CD14-positive monocyte (primary cell): ENCODE measurements around the gene GLB1L2. TPM values are rescaled to one million over a fixed set of nuclear protein-coding genes. Genes with fewer than 3 reads are reported as not detected.

Experiments
- DNase-seq, 3 donors: peaks; one replicate each; pipeline ENCODE4 v3.0.0-alpha.2; 2011 to 2022
- H2AFZ ChIP-seq: 2 replicates; pipeline ENCODE4 v1.6.0; 2012; ENCODE audit warnings: mild to moderate bottlenecking, low read depth, low read length, inconsistent platforms; ENCODE audit not compliant: insufficient read depth, poor library complexity, severe bottlenecking
- H3K27ac ChIP-seq, 2 donors: 1 replicate in 1 of 2; 2 replicates in 1 of 2; pipeline ENCODE4 v1.5.1; 2012 to 2013; ENCODE audit warnings: low read length in 2 of 2, control low read depth in 1 of 2, inconsistent platforms in 1 of 2, low read depth in 1 of 2, mild to moderate bottlenecking in 1 of 2
- H3K27me3 ChIP-seq, 2 donors: one replicate each; pipeline versions ENCODE4 v1.6.0 to v1.6.1; 2011 to 2013; ENCODE audit warnings: low read length in 2 of 2; ENCODE audit not compliant: control insufficient read depth in 2 of 2, insufficient read depth in 2 of 2
- H3K36me3 ChIP-seq, 2 donors: replicated peaks in 1 of 2; 1 replicate in 1 of 2; 2 replicates in 1 of 2; pipeline versions ENCODE4 v1.5.1 to v1.6.1; 2012 to 2013; ENCODE audit warnings: low read length in 2 of 2, control low read depth in 1 of 2, inconsistent platforms in 1 of 2, mild to moderate bottlenecking in 1 of 2; ENCODE audit not compliant: insufficient read depth in 2 of 2, control insufficient read depth in 1 of 2
- H3K4me1 ChIP-seq, 2 donors: 1 replicate in 1 of 2; 2 replicates in 1 of 2; pipeline versions ENCODE4 v1.5.1 to v1.6.1; 2012 to 2013; ENCODE audit warnings: low read length in 2 of 2, control low read depth in 1 of 2, inconsistent platforms in 1 of 2, mild to moderate bottlenecking in 1 of 2, moderate library complexity in 1 of 2; ENCODE audit not compliant: insufficient read depth in 2 of 2, control insufficient read depth in 1 of 2
- H3K4me2 ChIP-seq: replicated peaks from 2 replicates; pipeline ENCODE3; 2012; ENCODE audit warnings: low read length, moderate library complexity, mild to moderate bottlenecking; ENCODE audit not compliant: poor library complexity, severe bottlenecking; ENCODE audit errors: extremely low read depth
- H3K4me3 ChIP-seq, 3 experiments: fragments of 200-600 bp in 1 of 3; sonication (generic) in 1 of 3; replicated peaks in 1 of 3; 1 replicate in 2 of 3; 2 replicates in 1 of 3; pipeline ENCODE4 v1.5.1; 2011 to 2013; ENCODE audit warnings: low read length in 3 of 3, mild to moderate bottlenecking in 3 of 3, control low read depth in 2 of 3, low read depth in 2 of 3, inconsistent platforms in 1 of 3, moderate library complexity in 1 of 3
- H3K79me2 ChIP-seq: 2 replicates; pipeline ENCODE4 v1.6.0; 2012; ENCODE audit warnings: mild to moderate bottlenecking, control low read depth, inconsistent platforms, low read length, moderate library complexity; ENCODE audit not compliant: insufficient read depth
- H3K9ac ChIP-seq: 2 replicates; pipeline ENCODE4 v1.6.0; 2017; ENCODE audit warnings: low read length, mild to moderate bottlenecking; ENCODE audit not compliant: insufficient read depth, poor library complexity, severe bottlenecking
- H3K9me3 ChIP-seq, 2 donors: replicated peaks in 1 of 2; 1 replicate in 1 of 2; 2 replicates in 1 of 2; pipeline versions ENCODE4 v1.5.1 to v1.6.1; 2012 to 2013; ENCODE audit warnings: low read length in 2 of 2, control low read depth in 1 of 2; ENCODE audit not compliant: control insufficient read depth in 1 of 2, insufficient read depth in 1 of 2
- H4K20me1 ChIP-seq: 2 replicates; pipeline ENCODE4 v1.6.0; 2012; ENCODE audit warnings: mild to moderate bottlenecking, low read length, control low read depth, moderate library complexity; ENCODE audit not compliant: insufficient read depth
- H3K27ac Mint-ChIP-seq, 7 donors: one replicate each; pipeline ENCODE4 v1.8.0; 2020; ENCODE audit warnings: mild to moderate bottlenecking in 7 of 7, mixed read lengths in 7 of 7, moderate library complexity in 6 of 7, inconsistent platforms in 2 of 7
- H3K27me3 Mint-ChIP-seq, 3 donors: one replicate each; pipeline ENCODE4 v1.8.0; 2021 to 2022; ENCODE audit warnings: low read depth in 3 of 3, mild to moderate bottlenecking in 3 of 3, mixed read lengths in 3 of 3, moderate library complexity in 3 of 3, inconsistent platforms in 1 of 3
- H3K36me3 Mint-ChIP-seq, 2 donors: one replicate each; pipeline ENCODE4 v1.8.0; 2020; ENCODE audit warnings: mixed read lengths in 2 of 2, inconsistent platforms in 1 of 2, mild to moderate bottlenecking in 1 of 2
- H3K4me1 Mint-ChIP-seq: one replicate; pipeline ENCODE4 v1.8.0; 2020; ENCODE audit warnings: mild to moderate bottlenecking, mixed read lengths
- H3K4me3 Mint-ChIP-seq, 2 donors: one replicate each; pipeline ENCODE4 v1.8.0; 2020; ENCODE audit warnings: mild to moderate bottlenecking in 2 of 2, mixed read lengths in 2 of 2, moderate library complexity in 1 of 2
- H3K9me3 Mint-ChIP-seq, 7 donors: one replicate each; pipeline ENCODE4 v1.8.0; 2020 to 2022; ENCODE audit warnings: mixed read lengths in 7 of 7, mild to moderate bottlenecking in 6 of 7, moderate library complexity in 6 of 7, inconsistent platforms in 2 of 7
- WGBS: methylation state at CpG from one replicate; pipeline ENCODE4 v1.1.5; 2013; ENCODE audit warnings: missing lambda C conversion rate; ENCODE audit not compliant: insufficient coverage; 5-methylcytosine and 5-hydroxymethylcytosine counted together
- intact Hi-C, 2 donors: fragments of 100-400 bp; cut with micrococcal nuclease; formaldehyde crosslinking; loops; one replicate each; pipeline versions ENCODE4 v1.15.0 to v1.15.1; 2023
- polyA plus RNA-seq, 3 donors: library from polyadenylated mRNA; depleted of rRNA in 1 of 3; unstranded in 2 of 3; stranded (reverse) in 1 of 3; fragments of 300-500 nt in 2 of 3; fragments of >200 nt in 1 of 3; fragmentation: Illumina TruSeq in 2 of 3; gene quantifications; 1 replicate in 2 of 3; 2 replicates in 1 of 3; pipeline ENCODE4 v1.2.3, GENCODE V29; 2012 to 2021
- TF ChIP-seq, protein P1 (sequence below): fragments of 200-600 bp; IDR thresholded peaks from one replicate; pipeline ENCODE4 v1.8.0; 2022; ENCODE audit warnings: antibody characterized with exemption, mild to moderate bottlenecking

The GLB1L2 gene
- polyA plus RNA-seq, 3 donors = not detected

- TF ChIP-seq, protein P1, sequence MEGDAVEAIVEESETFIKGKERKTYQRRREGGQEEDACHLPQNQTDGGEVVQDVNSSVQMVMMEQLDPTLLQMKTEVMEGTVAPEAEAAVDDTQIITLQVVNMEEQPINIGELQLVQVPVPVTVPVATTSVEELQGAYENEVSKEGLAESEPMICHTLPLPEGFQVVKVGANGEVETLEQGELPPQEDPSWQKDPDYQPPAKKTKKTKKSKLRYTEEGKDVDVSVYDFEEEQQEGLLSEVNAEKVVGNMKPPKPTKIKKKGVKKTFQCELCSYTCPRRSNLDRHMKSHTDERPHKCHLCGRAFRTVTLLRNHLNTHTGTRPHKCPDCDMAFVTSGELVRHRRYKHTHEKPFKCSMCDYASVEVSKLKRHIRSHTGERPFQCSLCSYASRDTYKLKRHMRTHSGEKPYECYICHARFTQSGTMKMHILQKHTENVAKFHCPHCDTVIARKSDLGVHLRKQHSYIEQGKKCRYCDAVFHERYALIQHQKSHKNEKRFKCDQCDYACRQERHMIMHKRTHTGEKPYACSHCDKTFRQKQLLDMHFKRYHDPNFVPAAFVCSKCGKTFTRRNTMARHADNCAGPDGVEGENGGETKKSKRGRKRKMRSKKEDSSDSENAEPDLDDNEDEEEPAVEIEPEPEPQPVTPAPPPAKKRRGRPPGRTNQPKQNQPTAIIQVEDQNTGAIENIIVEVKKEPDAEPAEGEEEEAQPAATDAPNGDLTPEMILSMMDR = no peak
- H2AFZ ChIP-seq = peak overlapping the region; percentile 42
- H3K4me3 Mint-ChIP-seq = no peak overlapping the region
- no peak overlapping the region for H3K4me2 ChIP-seq
- H3K9me3 Mint-ChIP-seq = peaks cover 0 to 2% (median 0%) of the 10 kb centered on the region in 7 donors
- H3K9me3 ChIP-seq = no peaks in the 10 kb centered on the region
- no peak overlapping the region for H3K27ac ChIP-seq
- no peaks in the 10 kb centered on the region for H3K36me3 ChIP-seq
- H3K4me1 Mint-ChIP-seq = no peaks in the 10 kb centered on the region
- no peaks in the 10 kb centered on the region for H4K20me1 ChIP-seq
- no peaks in the 10 kb centered on the region for H3K27me3 ChIP-seq
- DNase-seq = no peak
- intact Hi-C loops = no loop called here
- no peaks in the 10 kb centered on the region for H3K4me1 ChIP-seq
- WGBS = 93% methylated on average over 10 of the region's 10 CpGs
- peak overlapping the region in 1 of 7 donors; percentile 13 for H3K27ac Mint-ChIP-seq
- H3K9ac ChIP-seq = no peak overlapping the region
- peaks cover 12 to 19% (median 17%) of the 10 kb centered on the region in 3 donors for H3K27me3 Mint-ChIP-seq
- no peaks in the 10 kb centered on the region for H3K79me2 ChIP-seq
- H3K4me3 ChIP-seq = no peak overlapping the region
- no peaks in the 10 kb centered on the region for H3K36me3 Mint-ChIP-seq
These were observed 27.9 kb downstream of the GLB1L2 start for GRCh38 chr11:134359646-134360045.

DNA sequence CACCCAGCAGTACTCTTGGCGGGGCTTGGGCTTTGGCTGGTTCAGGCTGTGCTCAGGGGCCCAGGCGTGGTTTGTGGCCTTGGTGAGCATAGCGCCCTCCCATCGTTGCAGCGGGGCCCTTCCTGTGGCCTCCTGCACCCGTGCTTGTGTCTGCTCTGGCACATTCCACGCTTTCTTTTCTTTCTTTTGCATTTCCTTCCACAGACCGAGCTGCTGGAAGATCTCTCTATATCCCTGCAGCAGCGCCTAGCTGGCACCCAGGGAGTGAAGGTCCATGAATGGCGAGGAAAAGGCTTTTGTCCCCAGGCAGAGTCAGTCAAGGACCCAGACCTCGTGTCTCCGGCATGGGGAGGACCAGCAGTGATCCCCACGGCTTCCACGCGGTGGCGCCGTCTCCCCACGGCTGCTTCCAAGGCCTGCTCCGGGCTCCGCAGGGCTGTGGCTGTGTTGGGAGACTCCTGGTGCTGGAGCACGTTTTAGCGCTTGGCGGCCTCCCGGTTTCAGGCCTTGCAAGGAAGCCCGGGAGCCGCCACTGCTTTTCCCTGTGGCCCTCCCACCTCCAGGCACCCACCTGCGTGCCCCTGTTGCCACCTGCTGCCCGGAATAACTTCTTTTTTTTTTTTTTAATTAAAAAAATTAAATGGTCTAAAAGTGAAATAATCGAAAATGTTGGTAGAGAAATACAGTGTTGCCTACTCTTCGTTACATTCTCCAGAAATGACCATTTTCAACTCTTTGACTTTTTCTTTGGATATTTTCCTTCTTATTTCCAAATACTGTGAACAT lies 28.5 kb downstream of the GLB1L2 start:
- WGBS = 6% methylated on average over 19 of the region's 30 CpGs
- Histone ChIP-seq H3K27me3 (no peaks in the 10 kb centered on the region), H3K4me2 (no peak overlapping the region), H3K4me1 (no peaks in the 10 kb centered on the region), H3K4me3 (no peak overlapping the region), H3K9ac (no peak overlapping the region), H3K79me2 (no peaks in the 10 kb centered on the region), H4K20me1 (no peaks in the 10 kb centered on the region), H3K36me3 (no peaks in the 10 kb centered on the region), H3K9me3 (no peaks in the 10 kb centered on the region), H2AFZ (peak overlapping the region; percentile 42), H3K27ac (no peak overlapping the region)
- Mint-ChIP-seq H3K27me3 (peaks cover 12 to 18% (median 14%) of the 10 kb centered on the region in 3 donors), H3K9me3 (peaks cover 0 to 2% (median 0%) of the 10 kb centered on the region in 7 donors), H3K4me3 (peak overlapping the region in 1 of 2 donors; percentile 11), H3K4me1 (no peaks in the 10 kb centered on the region), H3K27ac (peak overlapping the region in 1 of 7 donors; percentile 59), H3K36me3 (no peaks in the 10 kb centered on the region)
- intact Hi-C loops = no loop called here
- DNase-seq = peak in 2 of 3 donors; percentile 2 to 26
- TF ChIP-seq, protein P1 = peak; percentile 62
